Raji (cell line): ENCODE data around the gene NKTR.

ENCODE experiments used
- POLR2A ChIP-seq: IDR thresholded peaks from 2 replicates; pipeline ENCODE4 v1.6.1; 2011; ENCODE audit warnings: low read depth, low read length, control low read depth; ENCODE audit not compliant: insufficient read depth

The NKTR gene

GRCh38 chr3:42662813-42663535 is 62.5 kb downstream of the NKTR start:
- no peak for TF ChIP-seq POLR2A

DNA sequence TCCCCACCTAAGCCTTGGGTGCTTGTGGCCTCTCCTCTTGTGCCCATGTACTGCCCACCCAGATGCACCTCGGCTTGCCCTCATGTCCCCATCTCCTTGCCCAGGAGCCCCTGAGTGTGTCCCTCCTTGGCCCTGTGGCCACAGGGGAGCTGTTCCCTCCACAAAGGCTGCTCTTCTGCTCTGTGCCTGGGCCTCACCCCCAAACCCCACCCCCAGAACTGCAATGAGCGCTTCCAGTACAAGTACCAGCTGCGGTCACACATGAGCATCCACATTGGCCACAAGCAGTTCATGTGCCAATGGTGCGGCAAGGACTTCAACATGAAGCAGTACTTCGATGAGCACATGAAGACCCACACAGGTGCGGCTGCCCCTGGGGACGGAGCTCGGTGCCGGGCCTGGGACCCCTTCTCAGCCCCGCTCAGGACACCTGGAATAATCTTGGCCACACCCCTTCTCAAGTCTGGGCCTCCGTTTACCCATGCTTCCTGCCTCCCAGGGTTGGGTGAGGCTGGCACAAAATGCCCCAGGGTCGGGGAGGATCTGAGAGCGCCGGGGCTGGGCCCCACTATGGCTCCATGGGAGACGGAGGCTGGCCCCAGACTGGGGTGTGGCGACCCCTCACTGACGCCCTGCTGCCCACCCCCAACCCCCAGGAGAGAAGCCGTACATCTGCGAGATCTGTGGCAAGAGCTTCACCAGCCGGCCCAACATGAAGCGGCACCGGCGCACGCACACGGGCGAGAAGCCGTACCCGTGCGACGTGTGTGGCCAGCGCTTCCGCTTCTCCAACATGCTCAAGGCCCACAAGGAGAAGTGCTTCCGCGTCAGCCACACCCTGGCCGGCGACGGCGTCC is 63.3 kb downstream of the NKTR start:
- no peak for TF ChIP-seq POLR2A

DNA sequence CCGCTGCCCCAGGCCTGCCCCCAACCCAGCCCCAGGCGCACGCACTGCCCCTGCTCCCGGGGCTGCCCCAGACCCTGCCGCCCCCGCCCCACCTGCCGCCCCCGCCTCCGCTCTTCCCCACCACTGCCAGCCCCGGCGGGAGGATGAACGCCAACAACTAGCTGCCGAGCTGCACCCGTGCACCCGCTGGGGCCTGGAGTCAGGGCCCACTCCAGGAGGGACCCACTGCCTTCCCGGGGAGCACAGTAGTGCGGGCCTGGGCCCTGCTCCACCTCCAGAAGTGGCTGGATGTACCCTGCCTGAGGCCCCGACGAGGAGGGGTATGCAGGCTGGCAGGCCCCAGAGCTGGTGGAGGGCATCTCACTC is 63.9 kb downstream of the NKTR start:
- no peak for TF ChIP-seq POLR2A

GRCh38 chr3:42665050-42665878 is 64.8 kb downstream of the NKTR start:
- TF ChIP-seq POLR2A, result no peak

DNA sequence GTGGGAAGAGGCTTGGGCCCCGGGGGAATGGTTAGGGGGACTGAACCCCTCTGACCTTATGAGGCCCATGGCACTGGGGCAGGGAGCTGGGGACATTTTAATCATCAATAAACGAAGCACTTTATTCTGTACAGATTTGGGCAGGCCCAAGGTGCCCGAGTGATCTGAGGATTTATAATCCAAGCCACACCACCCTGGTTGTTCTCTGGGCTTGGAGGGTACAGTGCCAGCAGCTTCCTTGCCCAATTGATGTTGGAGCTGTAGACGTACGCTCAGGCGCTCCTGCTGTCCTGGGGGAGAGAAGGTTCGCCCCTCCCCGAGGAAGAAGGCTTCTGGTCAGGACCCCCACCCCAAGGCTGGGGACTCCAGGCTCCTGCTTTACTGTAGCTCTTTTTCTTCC is 65.5 kb downstream of the NKTR start:
- TF ChIP-seq POLR2A, result no peak

DNA sequence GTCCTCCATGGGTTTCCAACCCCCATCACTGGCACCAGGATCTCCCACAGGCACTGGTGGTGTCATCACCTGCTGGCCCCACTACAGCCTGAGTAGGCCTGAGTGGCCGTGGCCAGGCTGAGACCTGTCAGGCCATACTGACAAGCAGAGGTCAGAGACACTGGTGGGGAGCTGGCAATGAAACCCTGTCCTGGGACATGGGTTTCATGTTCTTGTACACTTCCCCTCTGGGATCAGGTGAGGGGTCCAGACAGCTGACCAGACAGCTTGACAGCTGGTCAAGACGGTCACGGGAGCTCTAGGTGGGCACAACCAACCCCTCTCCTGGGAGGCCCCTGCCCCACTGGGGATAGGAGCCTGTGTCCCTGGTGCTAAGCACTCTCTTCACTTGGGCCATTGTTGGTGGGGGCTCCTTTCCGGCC is 66.1 kb downstream of the NKTR start:
- no peak for TF ChIP-seq POLR2A

DNA sequence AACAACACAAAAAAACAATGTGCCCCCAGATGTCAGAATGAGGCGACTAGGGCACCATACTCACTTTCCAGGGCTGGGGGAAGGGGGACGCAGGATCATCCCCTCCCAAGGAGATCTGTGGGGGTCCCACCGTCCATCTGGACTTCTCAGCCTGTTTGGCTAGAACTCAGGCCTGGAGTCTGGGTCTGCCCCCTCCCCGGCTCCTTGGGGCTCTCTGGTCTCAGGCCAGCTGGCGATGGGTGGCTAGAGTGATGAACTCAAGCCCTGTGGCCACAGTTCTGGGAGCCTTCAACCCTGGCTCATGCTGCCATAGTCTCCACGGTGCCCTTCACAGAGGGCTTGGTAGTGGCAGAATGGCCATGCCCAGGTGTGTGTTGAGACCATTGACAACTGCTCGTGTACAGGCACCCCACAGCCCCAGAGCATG is 66.6 kb downstream of the NKTR start:
- no peak for TF ChIP-seq POLR2A

GRCh38 chr3:42667523-42668412 is 67.3 kb downstream of the NKTR start:
- no peak for TF ChIP-seq POLR2A

GRCh38 chr3:42668413-42668760 is 67.9 kb downstream of the NKTR start:
- TF ChIP-seq POLR2A, result no peak

- no peak for TF ChIP-seq POLR2A
Observed at GRCh38 chr3:42668793-42669217, 68.3 kb downstream of the NKTR start.

DNA sequence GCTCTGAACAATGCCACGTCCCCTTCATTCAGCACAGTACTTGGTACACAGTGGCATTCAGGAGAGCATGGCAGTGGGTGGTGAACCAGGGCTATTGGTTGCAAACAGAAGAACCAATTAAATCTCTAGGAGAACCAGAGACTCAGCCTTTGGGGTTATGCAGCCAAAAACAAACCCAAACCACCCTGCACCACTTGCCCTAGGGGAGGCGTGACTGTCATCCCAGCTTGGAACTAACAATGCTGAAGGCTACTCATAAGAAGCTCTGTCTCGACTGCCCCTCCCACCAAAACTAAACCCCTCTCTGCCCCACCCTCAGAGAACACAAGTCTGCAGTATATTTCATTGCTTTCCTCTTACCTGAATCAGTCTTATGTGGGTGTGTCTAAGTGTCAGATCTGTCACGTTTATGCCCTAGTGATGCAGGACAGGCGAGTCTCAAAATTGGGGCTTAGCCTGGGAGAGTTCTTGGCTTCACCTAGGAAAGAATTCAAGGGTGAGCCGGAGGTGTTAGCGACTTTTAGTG is 69.6 kb downstream of the NKTR start:
- TF ChIP-seq POLR2A, result no peak

- TF ChIP-seq POLR2A, result no peak
Observed at GRCh38 chr3:42670670-42671069, 70.2 kb downstream of the NKTR start.

DNA sequence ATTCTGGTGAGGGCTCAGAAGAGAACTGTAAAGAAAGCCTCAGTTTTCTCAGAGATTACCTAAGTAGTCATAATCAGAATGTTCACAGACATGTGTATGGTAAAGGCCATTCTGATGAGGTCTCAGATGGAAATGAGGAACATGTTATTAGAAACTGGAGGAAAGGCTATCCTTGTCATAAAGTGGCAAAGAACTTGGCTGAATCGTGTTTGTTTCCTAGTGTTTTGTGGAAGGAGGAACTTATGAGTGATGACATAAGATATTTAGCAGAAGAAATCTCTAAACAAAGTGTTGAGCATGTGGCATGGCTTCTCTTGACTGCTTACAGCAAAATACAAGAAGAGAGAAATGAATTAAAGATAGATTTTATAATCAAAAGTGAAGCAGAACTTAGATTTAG is 72.0 kb downstream of the NKTR start:
- TF ChIP-seq POLR2A, result no peak

DNA sequence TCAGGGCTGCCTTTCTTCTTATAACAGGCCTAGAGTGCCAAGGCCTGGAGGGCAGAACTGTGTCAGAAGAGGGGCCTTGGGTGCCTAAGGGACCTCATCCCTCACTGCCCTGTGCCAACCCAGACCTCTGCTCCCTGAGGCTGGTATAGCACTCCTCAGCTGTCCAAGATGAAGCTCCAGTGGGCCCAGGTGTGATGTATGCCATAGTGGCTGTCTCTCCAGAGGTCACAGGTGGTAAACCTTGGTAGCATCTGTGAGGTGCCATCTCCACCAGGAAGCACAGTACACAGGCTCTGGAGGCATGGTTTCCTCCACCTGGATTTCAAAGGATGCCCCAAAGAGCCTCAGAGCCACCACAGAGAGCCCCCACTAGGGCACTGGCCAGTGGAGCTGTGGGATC is 72.6 kb downstream of the NKTR start:
- no peak for TF ChIP-seq POLR2A
